H4 (cell line): ENCODE data around the gene TSC2. TPM values are rescaled to one million over a fixed set of nuclear protein-coding genes. Genes with fewer than 3 reads are reported as not detected.

Experiments used
- DNase-seq: peaks from one replicate; pipeline ENCODE4 v3.0.0-alpha.2; 2015; ENCODE audit warnings: low spot score
- total RNA-seq: library from RNA; depleted of rRNA; stranded (reverse); fragments of >200 nt; shearing (Covaris generic); gene quantifications from 2 replicates; pipeline ENCODE4 v1.2.3, GENCODE V29; 2014; rRNA removed

The TSC2 gene
- total RNA-seq: 11.0 and 15.6 TPM in 2 replicates

DNA sequence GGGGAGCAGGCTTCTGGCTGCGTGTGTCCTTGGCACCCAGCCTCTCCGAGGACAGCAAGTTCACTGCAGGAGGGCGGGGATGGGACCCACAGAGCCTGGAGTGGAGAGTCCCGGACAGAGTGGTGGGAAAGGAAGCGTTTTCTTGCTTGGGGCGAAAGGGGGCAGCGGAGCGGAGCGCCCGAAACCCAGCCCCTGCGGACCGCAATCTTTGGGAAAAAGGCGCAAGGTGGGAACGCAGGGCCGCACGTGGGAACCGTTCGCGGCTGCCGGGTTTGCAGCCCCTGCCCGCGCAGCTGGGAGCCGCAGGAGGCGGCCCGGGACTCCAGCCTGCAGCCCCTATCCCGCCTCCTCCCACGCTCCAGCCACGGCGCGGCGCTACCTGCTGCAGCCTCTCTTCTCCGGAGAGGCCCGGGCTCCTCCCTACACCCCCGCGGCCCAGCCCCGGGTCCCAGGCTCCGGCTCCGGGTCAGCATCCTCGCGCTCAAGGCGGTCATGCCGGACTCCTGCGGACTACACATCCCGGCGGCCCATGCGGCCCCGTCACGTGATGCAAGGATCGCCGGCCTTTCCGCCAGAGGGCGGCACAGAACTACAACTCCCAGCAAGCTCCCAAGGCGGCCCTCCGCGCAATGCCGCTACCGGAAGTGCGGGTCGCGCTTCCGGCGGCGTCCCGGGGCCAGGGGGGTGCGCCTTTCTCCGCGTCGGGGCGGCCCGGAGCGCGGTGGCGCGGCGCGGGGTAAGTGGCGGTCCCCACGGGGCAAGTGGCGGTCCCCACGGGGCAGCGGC is at the start of gene TSC2, which contains the start of gene NTHL1:
Gene TSC2, plus strand, starts transcription at position 656 of the 786 bp plus-strand sequence. CDS start 631 bp downstream, outside the sequence.
Gene NTHL1, minus strand, starts transcription at position 505 of the 786 bp plus-strand sequence. Its CDS starts 11 bp downstream, at position 494.
- DNase-seq: peak; percentile 94

GRCh38 chr16:1998360-1998835 is 49.4 kb upstream of the TSC2 start:
- no peak for DNase-seq

DNA sequence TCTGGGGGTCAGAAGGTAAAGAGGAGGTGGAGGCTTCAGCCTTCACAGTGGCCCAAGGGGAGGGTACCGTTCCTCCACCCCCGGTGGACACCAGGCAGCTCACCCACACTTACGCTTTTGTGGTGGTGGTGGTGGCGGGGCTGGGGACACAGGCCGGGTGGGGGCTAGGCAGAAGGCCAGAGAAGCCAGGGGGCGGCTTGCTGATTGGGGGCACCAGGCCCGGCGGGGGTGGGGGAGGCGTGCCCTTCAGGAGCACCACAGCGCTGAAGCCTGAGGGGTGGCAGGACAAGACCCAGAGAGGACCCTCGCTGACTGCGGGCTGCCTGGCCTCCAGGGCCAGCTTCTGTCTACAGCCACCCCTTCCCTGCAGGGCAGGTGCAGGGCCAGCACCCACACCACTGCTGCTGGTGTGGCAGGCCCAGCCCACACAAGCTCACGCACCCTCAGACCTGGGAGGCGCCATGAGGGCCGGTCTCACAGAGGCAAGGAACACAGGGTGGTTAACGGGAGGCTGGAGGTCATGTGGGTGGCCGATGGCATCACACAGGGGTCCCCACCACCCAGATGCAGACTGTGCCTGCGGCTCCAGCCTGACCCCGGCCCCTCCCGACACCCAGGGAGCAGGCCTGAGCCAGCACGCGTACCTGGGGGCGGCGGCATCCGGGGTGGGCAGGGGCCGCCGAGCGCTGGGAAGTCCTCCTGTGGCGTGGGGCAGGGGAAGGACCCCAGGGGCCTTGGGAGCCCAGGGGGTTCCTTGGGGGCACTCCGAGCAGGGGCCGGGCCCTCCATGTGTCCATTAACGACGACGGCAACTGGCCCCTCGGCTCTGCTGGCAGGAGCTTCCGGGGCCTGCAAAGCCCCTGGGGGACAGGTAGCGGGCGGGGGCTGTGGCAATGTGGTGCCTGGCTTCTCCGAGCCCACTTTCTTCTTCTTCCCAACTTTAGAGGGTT is 48.7 kb upstream of the TSC2 start:
- no peak for DNase-seq

- no peak for DNase-seq
Observed at GRCh38 chr16:1999866-2000514, 47.8 kb upstream of the TSC2 start.

- no peak for DNase-seq
Observed at GRCh38 chr16:2001035-2001434, 46.8 kb upstream of the TSC2 start.

- no peak for DNase-seq
Observed at GRCh38 chr16:2001456-2002355, 46.1 kb upstream of the TSC2 start.

- no peak for DNase-seq
Observed at GRCh38 chr16:2002406-2003230, 45.2 kb upstream of the TSC2 start.

GRCh38 chr16:2003231-2003826 is 44.5 kb upstream of the TSC2 start:
- no peak for DNase-seq

- DNase-seq: peak; percentile 91
Observed at GRCh38 chr16:2003827-2004641, 43.8 kb upstream of the TSC2 start.

GRCh38 chr16:2004795-2005517 is 42.8 kb upstream of the TSC2 start:
- DNase-seq: no peak

GRCh38 chr16:2005646-2006045 is 42.1 kb upstream of the TSC2 start:
- DNase-seq: no peak

DNA sequence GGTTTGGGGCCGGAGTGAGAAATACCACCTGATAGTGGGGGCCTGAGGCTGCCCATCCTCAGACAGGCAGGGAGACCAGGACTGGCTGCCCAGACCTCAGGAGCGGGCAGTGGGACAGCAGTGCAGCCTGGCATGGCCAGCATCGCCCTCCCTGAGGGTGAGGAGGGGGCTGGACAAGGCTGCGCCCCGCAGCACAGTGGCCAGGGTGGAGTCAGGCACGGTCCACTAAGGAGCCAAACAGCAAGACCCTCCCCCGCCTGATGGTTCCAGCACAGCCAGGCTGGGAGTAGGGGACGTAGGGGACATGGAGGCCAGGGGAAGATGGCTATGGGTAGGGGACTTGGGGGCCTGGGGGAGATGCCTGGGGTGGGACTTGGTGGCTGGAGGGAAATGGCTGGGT is 41.5 kb upstream of the TSC2 start:
- DNase-seq: no peak

DNA sequence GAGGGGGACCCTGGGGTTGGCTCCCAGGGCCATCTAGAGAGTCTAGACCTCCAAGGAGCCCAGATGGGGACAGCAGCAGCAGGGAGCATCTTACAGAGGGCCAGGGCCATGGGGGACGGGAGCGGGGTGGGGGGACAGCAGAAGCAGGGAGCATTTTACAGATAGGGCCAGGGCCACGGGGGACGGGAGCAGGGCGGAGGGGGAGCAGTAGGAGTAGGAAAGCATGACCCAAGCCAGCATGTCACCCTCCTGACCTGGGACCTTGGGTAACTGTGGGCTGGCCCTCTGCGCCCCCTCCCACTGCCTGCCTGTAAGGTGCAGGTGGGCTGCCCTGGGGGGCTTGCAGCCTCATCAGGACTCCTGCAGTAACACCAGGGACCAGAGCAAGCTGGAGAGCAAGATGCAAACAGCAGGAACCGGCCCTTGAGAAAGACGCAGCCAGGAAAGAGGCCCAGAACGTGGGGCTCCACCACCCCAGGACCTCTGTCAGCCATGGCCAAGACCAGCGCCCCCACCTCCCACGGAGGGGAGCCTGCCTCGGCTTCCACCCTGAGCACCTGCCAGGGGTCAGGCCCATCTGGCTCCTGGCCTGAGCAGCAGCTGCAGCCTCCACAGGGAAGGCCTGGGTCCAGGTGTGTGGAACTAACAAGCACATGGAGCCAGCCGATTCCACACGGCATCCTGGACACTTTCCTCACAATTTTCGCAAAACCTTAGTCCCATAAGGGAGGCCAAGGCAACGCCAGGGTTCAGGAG is 40.5 kb upstream of the TSC2 start:
- no peak for DNase-seq

- peak; percentile 71 for DNase-seq
Observed at GRCh38 chr16:2008009-2008526, 39.7 kb upstream of the TSC2 start.

DNA sequence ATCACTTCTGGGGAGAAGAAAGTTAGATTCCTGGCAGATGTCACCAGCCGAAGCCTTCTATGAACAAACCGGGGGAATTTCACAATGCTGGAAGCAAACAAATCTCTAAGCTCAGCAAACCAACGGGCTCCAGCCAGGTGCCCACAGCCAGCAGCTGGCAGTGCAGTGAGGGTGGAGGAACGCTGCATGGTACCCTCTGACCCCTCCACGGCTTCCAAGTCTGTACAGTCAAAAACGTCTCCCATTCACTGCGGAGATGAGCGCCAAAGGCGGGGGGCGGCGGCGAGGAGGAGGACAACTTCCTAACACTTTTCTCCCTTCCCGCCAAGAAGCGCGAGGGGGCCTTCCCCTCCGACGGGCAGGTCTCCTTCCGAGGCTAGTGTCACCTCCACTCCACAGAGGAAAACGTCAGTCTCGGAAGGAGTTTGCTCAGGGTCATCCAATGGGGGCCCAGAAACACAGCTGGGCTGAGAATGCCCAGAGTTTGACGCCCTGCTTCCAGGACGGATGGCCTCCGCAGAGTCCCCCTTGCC is 39.1 kb upstream of the TSC2 start:
- no peak for DNase-seq

DNA sequence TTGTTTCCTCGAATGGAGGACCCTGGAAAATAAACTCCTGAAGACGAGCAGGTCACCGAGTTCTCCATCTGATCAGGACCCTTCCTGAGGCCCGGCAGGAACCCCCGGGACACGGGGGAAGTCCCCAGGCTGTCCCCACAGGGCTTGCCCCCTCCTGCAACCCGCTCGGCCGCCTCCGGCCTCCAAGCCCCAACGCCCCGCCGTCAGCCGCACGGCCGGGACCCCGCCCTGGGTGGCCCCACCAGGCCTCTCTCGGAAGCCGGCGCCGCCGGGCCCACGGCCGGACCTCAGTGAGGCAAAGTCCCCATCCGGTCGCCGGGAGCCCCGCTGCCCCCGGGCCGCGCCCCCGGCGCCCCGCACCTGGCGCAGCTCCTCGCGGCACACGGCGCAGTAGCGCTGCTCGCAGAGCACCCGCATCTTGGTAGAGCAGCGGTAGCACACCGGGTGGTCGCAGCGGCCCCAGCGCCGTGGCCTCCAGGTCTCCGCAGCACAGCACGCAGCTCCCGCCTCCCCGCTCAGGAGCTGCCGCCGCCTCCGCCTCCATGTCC is 38.5 kb upstream of the TSC2 start:
- no peak for DNase-seq
